ENCODE measurements around the gene SPEM3.
"Not testable (repeated sequence)": the region's sequence is repeated elsewhere in the genome, so short reads cannot be mapped to it uniquely, and the experiment has no call there.

The SPEM3 gene

GRCh38 chr17:7481275-7481674 is 52.6 kb downstream of the SPEM3 start, which contains the start of gene SLC35G6:
Gene SLC35G6, plus strand, starts transcription at chr17:7481446. Its CDS starts 71 bp downstream, at chr17:7481517.
- Histone ChIP-seq H3K4ac (ENCODE audit: low read depth in 1 of 2, low read length in 2 of 2) (peak within 1 kb of the TSS; percentile 75 to 98), H2BK120ac (ENCODE audit: low read depth, low read length) (peak within 1 kb of the TSS; percentile 55), H3K9ac (ENCODE audit: low read length) (peak within 1 kb of the TSS; percentile 96), H3K4me1 (ENCODE audit: control insufficient read depth, insufficient read depth, low read depth, low read length) (peaks cover 42% of the 10 kb centered on the region), H3K18ac (ENCODE audit: low read depth in 1 of 2, low read length in 2 of 2) (peak within 1 kb of the TSS; percentile 35 to 100), H2AK5ac (ENCODE audit: low read length, severe bottlenecking) (peak within 1 kb of the TSS; percentile 88), H2BK12ac (ENCODE audit: low read length in 2 of 2) (peak within 1 kb of the TSS in 1 of 2 experiments; percentile 14), H3K27ac (ENCODE audit: low read length, poor library complexity, severe bottlenecking) (peak within 1 kb of the TSS; percentile 80), H4K91ac (ENCODE audit: low read length) (peak within 1 kb of the TSS; percentile 100), H4K8ac (ENCODE audit: low read length) (peak within 1 kb of the TSS; percentile 100), H3K4me3 (ENCODE audit: insufficient read depth in 1 of 2, low read depth in 1 of 2, low read length in 2 of 2) (peak within 1 kb of the TSS in 1 of 2 experiments; percentile 87)
- H3K14ac ChIP-seq (ENCODE audit: low read length in 2 of 2); H2BK5ac ChIP-seq (ENCODE audit: low read depth, low read length, poor library complexity, severe bottlenecking); H3K4me2 ChIP-seq (ENCODE audit: low read length, poor library complexity, severe bottlenecking); H2AFZ ChIP-seq (ENCODE audit: low read depth, low read length); H3K23ac ChIP-seq (ENCODE audit: low read length in 2 of 2); H3K9me3 ChIP-seq (ENCODE audit: control insufficient read depth, low read length); DNase-seq; H3K79me1 ChIP-seq (replicated peaks; ENCODE audit: low read length, poor library complexity, severe bottlenecking); H3K27me3 ChIP-seq (ENCODE audit: control insufficient read depth in 1 of 2, insufficient read depth in 1 of 2, low read length in 2 of 2); H3K36me3 ChIP-seq (ENCODE audit: control insufficient read depth in 1 of 2, insufficient read depth in 2 of 2, low read depth in 1 of 2, low read length in 2 of 2); H2BK15ac ChIP-seq (ENCODE audit: low read depth, poor library complexity, severe bottlenecking): not testable (repeated sequence)
- 100% methylated on average over 2 of the region's 4 CpGs for WGBS

GRCh38 chr17:7481842-7482741 is 53.4 kb downstream of the SPEM3 start:
- Histone ChIP-seq H2BK12ac (ENCODE audit: low read length in 2 of 2) (peak overlapping the region; percentile 8 to 14), H4K91ac (ENCODE audit: low read length) (peak overlapping the region; percentile 75), H3K18ac (ENCODE audit: low read depth in 1 of 2, low read length in 2 of 2) (peak overlapping the region; percentile 52 to 54), H3K4ac (ENCODE audit: low read depth in 1 of 2, low read length in 2 of 2) (peak overlapping the region; percentile 57 to 71), H3K9ac (ENCODE audit: low read length) (peak overlapping the region; percentile 100), H2AK5ac (ENCODE audit: low read length, severe bottlenecking) (peak overlapping the region; percentile 88), H3K4me1 (ENCODE audit: control insufficient read depth, insufficient read depth, low read depth, low read length) (peaks cover 37% of the 10 kb centered on the region), H3K4me3 (ENCODE audit: insufficient read depth in 1 of 2, low read depth in 1 of 2, low read length in 2 of 2) (peak overlapping the region in 1 of 2 experiments; percentile 98), H4K8ac (ENCODE audit: low read length) (peak overlapping the region; percentile 85)
- H3K14ac ChIP-seq (ENCODE audit: low read length in 2 of 2); DNase-seq; H2AFZ ChIP-seq (ENCODE audit: low read depth, low read length); H3K79me1 ChIP-seq (replicated peaks; ENCODE audit: low read length, poor library complexity, severe bottlenecking); H3K9me3 ChIP-seq (ENCODE audit: control insufficient read depth, low read length); H3K36me3 ChIP-seq (ENCODE audit: control insufficient read depth in 1 of 2, insufficient read depth in 2 of 2, low read depth in 1 of 2, low read length in 2 of 2); H3K27me3 ChIP-seq (ENCODE audit: control insufficient read depth in 1 of 2, insufficient read depth in 1 of 2, low read length in 2 of 2); H3K27ac ChIP-seq (ENCODE audit: low read length, poor library complexity, severe bottlenecking); H2BK5ac ChIP-seq (ENCODE audit: low read depth, low read length, poor library complexity, severe bottlenecking); H2BK15ac ChIP-seq (ENCODE audit: low read depth, poor library complexity, severe bottlenecking); H3K4me2 ChIP-seq (ENCODE audit: low read length, poor library complexity, severe bottlenecking); H2BK120ac ChIP-seq (ENCODE audit: low read depth, low read length); H3K23ac ChIP-seq (ENCODE audit: low read length in 2 of 2): not testable (repeated sequence)
- 93% methylated on average over 26 of the region's 31 CpGs for WGBS

Measured in mesenchymal stem cell (in vitro differentiated cells and primary cell).